LHCN-M2 (cell line): Measurements from ENCODE around the gene CASTOR1. TPM values are rescaled to one million over a fixed set of nuclear protein-coding genes. Genes with fewer than 3 reads are reported as not detected.

Experiments
- DNase-seq: peaks from one replicate; pipeline ENCODE4 v3.0.0-alpha.2; 2012; ENCODE audit warnings: low read depth
- total RNA-seq: library from RNA; depleted of rRNA; stranded (reverse); fragments of >200 nt; gene quantifications from 2 replicates; pipeline ENCODE4 v1.2.3, GENCODE V29; 2014

CASTOR1 gene
- total RNA-seq, 1 experiment from 2014 or later, result 19.1 TPM

GRCh38 chr22:30285846-30286200 is 3.5 kb downstream of the CASTOR1 start:
- DNase-seq, result no peak

DNA sequence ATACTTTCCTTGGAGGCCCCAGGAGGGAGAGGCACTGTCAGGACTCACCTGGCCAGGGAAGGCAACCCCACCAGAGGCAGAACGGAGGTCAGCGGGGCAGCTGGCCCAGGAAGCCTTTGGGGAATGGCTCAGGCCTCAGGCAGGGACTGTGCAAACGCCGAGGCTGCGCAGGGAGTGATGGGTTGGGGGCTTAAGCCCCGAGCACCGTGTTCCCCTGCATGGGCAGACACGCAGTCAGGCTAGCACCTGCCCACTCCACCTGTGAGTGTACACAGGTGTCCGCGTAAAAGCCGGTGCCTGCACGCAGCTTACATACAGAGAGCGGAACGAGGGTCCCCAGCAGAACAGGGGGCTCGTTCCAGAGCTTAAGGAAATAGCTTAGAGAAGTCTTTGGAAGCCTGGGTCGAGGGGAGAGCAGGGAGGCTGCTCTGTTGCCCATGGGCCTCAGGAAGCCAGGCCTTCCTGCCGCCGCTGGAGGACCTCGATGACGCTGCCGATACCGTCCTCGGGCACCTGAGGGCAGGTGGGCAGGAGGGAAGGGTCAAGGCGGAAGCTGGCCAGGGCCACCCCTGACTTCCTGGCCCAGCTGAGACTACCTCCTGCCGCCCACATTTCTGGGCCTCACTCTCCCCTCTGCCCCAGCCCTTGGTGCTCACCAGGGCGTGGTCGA is 4.0 kb downstream of the CASTOR1 start:
- DNase-seq, result no peak

DNA sequence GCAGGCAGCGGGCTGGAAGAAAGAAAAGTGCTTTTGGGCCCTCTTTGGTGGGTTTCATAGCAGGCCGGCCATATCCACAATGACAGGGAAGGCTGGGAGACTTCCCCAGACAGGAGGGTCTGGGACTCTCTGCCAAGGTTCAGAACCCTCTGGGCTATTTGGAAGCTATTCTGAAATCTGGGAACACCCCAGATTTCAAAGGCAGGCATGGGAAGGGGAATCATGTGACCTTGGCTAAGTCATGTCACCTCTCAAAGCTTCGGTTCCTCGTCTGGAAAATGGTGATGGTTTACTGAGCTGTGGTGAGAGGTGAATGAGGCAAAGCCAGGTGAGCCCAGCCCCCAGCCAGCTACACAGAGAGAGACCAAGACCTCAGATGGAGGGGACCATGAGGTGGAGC is 4.6 kb downstream of the CASTOR1 start:
- DNase-seq, result no peak

- DNase-seq, result no peak
Measured at GRCh38 chr22:30284172-30284571, 5.1 kb downstream of the CASTOR1 start.

DNA sequence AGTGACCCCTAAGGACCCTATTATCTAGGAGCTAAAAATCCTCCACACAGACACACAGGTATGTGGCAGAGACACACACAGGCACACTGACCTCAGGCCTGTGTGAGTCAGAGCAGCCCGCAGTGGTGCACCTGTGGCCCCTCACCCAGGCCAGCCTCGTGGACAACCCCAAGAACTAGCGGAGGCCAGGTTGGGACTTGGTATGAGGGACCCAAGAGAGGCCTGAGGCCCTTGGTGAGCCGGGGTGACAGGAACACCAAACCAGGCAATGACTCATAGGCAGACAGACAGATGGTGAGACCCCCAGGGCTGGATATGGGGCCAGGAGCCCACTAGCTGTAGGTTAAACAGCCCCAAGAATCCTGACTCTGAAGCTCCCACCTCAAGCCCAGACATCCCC is 6.0 kb downstream of the CASTOR1 start:
- DNase-seq, result no peak

DNA sequence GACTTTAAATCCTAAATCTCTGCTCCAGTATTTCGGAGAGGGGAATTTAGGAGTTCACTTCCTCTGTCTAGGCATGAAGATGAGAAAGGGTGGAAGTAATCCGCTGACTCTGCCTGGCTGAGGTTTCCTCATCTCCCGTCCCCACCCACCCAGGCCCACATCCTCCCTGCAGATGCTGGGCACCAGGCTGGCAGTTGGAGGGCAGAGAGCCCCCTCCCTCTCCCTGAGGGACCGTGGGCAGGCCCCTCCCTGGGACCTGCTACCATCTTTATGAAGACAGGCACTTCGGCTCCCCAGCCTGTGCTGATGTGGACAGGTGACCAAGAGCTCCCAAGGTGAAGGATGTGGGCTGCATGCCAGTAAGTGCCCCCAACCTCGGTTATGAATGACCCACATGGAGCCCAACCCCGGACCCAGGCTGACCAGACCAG is 6.7 kb downstream of the CASTOR1 start:
- no peak for DNase-seq

DNA sequence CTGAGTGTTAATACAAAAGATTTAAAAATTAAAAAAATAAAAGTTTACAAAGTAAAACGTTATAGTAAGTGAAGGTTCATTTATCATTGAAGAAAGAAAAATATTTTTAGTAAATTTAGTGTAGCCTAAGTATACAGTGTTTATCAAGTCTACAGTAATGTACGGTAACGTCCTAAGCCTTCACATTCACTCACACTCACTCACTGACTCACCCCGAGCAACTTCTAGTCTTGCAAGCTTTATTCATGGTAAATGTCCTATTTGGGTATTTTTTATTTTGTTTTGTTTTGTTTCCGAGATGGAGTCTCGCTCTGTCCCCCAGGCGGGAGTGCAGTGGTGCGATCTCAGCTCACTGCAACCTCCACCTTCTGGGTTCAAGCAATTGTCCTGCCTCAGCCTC is 8.8 kb downstream of the CASTOR1 start:
- DNase-seq, result peak; percentile 35

GRCh38 chr22:30279932-30280331 is 9.4 kb downstream of the CASTOR1 start:
- no peak for DNase-seq

DNA sequence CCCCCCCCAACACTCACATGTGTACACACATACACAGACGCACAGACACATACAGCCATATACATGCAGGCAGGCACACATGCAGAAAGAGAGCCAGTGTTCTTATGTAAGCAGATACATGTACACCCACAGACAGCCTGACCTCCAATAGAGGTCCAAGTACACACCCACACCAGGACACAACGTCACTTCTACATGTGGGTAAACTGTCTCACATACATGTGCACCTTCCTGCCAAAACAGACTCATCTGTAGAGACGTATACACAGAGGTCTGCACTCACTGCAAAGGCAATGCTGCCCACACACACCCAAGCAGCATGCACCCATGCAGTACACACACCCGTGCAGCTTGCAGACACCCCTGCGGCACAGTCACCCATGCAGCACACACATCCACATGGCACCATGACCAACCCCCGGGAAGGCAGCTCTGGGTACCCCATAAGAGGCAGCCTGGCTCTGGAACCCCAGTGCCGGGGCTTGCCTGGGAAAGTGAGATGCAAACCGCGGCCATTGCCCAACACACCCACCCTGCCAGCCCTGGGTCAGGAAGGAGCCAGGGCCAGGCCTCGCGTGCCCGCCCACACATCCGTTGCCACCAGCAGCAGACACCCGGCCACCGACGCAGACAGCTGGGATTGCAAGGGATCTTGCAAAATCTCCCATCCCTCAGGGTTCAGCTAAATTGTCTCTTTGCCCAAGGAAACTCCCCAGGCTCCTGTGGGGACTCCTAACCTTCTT is 10.1 kb downstream of the CASTOR1 start:
- peak; percentile 64 for DNase-seq

DNA sequence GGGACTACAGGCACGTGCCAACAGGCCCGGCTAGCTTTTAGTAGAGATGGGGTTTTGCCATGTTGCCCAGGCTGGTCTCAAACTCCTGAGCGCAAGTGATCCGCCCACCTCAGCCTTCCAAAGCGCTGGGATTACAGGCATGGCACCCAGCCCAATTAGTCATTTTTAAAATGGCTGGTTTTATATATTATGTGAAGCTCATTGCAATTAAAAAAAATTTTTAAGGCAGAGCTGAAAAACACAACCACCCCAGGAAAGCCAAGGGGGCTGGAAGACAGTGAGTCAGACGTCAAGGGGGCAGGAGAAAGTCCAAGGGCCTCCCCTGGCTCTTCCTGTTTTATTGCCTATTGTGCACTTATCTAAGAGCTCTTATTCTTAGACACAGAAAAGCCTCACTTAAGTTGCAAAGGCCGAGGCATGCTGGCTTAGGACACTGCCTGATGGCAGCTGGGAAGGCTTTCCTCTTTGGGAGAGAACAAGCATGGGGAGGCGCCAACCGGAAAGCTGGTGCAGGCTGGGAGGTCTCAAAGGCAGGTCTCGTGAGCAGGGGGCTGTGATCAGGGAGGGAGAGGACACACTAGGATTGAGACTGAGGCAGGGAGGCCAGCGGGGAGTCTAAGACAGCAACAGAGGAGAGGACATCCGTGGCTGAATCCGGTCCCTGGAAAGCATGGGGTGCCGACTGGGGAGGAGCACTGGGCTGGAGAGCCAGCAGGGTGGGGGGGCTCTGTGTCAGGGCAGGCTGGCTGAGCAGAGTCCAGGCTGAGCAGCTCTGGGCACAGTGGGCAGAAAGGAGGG is 11.6 kb downstream of the CASTOR1 start:
- DNase-seq, result peak; percentile 79

GRCh38 chr22:30276039-30276438 is 13.3 kb downstream of the CASTOR1 start:
- no peak for DNase-seq

DNA sequence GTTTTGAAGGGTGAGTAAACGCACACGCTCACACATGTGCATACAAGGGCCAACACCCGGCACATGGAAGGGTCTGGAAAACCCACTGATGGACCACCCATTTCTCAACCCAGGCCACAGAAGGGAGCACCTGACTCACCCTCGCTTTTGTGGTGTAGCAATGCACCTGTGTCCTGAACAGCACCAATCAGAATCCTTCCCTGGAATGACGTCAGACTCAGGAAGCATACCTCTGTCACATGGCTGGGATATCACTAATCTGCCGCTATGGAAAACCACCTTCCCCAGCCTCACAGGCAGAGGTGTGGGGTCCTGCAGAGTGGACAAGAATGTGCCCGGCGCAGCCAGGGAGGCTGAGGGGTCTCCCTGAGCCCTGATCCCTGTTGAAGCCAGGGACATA is 13.7 kb downstream of the CASTOR1 start:
- no peak for DNase-seq

GRCh38 chr22:30274437-30274812 is 14.9 kb downstream of the CASTOR1 start:
- no peak for DNase-seq

- no peak for DNase-seq
Measured at GRCh38 chr22:30273711-30274436, 15.4 kb downstream of the CASTOR1 start.

DNA sequence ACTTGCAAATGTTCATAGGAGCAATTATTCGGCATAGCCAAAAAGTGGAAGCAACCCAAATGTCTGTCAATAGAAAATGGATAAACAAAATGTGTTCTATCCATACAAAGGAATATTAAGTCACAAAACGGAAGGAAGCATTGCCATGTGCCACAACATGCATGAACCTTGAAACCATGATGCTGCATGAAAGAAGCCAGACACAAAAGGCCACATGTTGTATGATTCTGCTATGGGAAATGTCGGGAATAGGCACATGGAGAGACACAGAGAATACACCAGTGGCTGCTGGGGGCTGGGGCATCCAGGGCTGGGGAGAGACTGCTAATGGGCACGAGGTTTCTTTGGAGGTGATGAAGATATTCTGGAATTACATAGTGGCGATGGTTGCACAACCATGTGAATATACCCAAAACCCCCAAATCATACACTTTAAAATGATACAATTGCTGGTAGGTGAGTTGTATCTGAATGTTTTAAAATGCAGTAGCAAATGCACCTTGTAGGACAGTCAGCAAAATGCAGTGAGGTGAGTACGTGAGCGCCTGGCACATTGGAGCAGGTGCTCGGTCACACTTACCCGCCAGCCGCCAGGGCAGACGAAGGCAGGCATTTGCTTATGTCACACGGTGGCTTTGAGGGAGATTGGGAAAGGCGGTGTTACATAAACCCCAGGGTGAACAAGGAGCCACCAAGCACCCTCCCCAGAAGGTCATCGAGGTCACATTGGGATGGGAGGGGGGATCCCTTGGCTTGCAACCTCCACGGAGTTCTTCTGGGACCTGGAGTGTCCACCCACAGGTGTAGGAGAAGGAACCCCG is 16.3 kb downstream of the CASTOR1 start:
- no peak for DNase-seq

DNA sequence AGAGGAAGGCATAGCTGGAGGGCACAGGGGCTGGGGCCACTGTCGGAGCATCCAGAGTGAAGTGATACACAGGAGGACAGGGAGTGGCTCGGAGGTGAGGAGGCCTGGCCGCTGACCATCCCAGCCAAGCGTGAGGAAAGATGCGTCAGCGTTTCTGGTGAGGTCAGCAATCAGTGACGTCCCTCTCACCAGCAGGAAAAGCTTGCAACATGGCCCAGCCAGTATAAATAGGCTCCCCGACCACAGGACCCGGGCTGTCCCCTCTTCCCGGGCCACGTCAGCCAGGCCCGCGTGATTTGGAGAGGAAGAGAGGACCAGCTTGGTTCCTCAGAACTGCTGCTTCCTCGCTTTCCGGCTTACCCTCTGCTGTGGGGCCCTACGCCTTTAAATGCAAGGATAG is 18.5 kb downstream of the CASTOR1 start:
- DNase-seq, result no peak

GRCh38 chr22:30268331-30268730 is 21.0 kb downstream of the CASTOR1 start:
- no peak for DNase-seq

DNA sequence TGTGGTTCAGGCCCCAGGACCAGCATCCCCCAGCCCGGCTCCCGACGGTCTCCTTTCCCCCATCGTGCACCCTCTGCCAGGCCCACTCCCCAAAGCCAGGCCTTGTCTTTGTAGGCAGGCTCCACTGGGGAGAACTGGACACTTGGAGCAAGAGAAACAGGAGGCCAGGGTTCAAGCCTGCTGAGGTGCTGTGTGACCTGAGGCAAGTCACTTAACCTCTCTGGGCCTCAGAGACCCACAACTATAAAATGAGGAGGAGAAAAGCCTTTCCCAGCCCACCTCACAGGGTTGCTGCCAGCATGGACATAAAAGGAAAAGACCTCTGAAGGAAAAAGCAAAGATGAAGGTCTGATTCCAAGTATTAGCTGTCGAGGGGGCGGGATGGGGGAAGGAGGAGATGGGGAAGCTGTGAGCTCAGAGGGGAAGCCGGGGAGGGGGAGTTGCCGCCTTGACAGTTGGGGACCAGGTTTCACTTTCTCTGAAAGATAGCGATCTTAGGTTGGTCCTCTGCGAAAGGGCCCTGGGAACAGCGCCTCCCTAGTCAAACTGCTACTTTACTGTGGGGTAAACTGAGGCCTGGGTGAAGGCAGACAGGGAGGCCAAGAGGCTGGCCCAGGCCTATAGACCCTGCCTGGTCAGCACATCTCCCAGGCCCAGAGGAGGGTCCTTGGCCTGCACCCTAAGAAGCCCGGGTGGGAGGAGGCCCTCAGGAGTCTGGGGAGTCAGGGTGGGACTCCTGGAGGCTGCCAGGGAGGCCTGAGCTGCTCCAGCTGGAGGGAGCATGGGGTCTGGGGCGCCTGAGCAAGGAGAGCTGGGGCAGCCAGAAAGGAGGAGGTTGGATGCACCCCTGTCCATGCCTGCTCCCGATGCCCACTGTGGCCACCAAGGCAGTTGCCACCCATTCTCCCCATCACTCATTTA is 21.7 kb downstream of the CASTOR1 start:
- no peak for DNase-seq

DNA sequence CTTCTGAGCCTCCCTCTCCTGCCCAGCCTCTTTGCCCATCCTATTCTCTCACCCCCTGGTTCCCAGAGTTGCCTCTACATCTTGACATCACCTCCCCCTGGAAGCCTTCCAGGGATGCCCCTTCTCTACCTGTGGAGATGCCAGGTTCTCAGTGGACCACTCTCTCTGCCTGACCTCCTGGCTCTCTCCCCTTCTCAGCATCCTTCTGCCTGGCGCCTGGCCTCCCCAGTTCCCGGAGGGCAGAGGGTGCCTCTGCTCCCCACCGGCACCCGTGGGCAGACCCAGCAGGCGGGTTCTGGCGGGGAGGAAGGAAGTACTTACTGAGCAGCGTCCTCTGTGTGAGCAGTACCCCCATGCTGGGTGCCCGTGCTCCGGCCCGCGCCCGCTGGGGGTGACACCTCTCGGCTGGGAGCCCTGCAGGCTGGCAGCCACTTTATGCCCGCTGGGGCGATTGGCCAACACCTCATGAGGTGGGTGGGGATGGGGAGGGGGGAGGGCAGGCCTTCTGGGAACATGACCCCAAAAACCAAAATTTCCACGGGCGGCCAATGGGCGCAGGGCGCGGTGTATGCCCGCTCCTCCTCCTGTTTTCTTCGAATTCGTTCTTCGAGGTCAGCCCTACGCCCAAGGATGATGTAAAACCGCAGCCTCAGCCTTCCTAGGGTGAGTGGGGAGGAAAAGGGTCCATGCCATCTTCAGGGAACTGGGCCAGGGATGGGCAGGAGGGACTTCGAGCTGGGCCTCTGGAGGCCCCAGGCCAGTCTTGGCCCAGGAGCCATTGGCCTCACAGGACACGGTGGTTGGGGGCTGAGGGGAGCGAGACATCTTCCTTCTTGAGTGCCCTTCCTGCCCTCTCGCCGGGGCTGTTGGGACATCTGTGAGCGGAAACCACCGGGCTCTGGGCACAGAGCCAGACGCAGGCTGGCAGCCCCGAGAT is 22.6 kb downstream of the CASTOR1 start, which contains the start of gene OSM:
Gene OSM (minus strand): TSS at position 407 of the 937 bp plus-strand sequence. CDS start 52 bp downstream, at position 355.
- no peak for DNase-seq
